CD14-positive monocyte (primary cell): Measurements from ENCODE around the gene MYL1. TPM values are rescaled to one million over a fixed set of nuclear protein-coding genes. Genes with fewer than 3 reads are reported as not detected.

ENCODE experiments used
- DNase-seq, 3 donors: peaks; one replicate each; pipeline ENCODE4 v3.0.0-alpha.2; 2011 to 2022
- H2AFZ ChIP-seq: 2 replicates; pipeline ENCODE4 v1.6.0; 2012; ENCODE audit warnings: mild to moderate bottlenecking, low read depth, low read length, inconsistent platforms; ENCODE audit not compliant: insufficient read depth, poor library complexity, severe bottlenecking
- H3K27ac ChIP-seq, 2 donors: 1 replicate in 1 of 2; 2 replicates in 1 of 2; pipeline ENCODE4 v1.5.1; 2012 to 2013; ENCODE audit warnings: low read length in 2 of 2, control low read depth in 1 of 2, inconsistent platforms in 1 of 2, low read depth in 1 of 2, mild to moderate bottlenecking in 1 of 2
- H3K27me3 ChIP-seq, 2 donors: one replicate each; pipeline versions ENCODE4 v1.6.0 to v1.6.1; 2011 to 2013; ENCODE audit warnings: low read length in 2 of 2; ENCODE audit not compliant: control insufficient read depth in 2 of 2, insufficient read depth in 2 of 2
- H3K36me3 ChIP-seq, 2 donors: replicated peaks in 1 of 2; 1 replicate in 1 of 2; 2 replicates in 1 of 2; pipeline versions ENCODE4 v1.5.1 to v1.6.1; 2012 to 2013; ENCODE audit warnings: low read length in 2 of 2, control low read depth in 1 of 2, inconsistent platforms in 1 of 2, mild to moderate bottlenecking in 1 of 2; ENCODE audit not compliant: insufficient read depth in 2 of 2, control insufficient read depth in 1 of 2
- H3K4me1 ChIP-seq, 2 donors: 1 replicate in 1 of 2; 2 replicates in 1 of 2; pipeline versions ENCODE4 v1.5.1 to v1.6.1; 2012 to 2013; ENCODE audit warnings: low read length in 2 of 2, control low read depth in 1 of 2, inconsistent platforms in 1 of 2, mild to moderate bottlenecking in 1 of 2, moderate library complexity in 1 of 2; ENCODE audit not compliant: insufficient read depth in 2 of 2, control insufficient read depth in 1 of 2
- H3K4me2 ChIP-seq: replicated peaks from 2 replicates; pipeline ENCODE3; 2012; ENCODE audit warnings: low read length, moderate library complexity, mild to moderate bottlenecking; ENCODE audit not compliant: poor library complexity, severe bottlenecking; ENCODE audit errors: extremely low read depth
- H3K4me3 ChIP-seq, 3 experiments: fragments of 200-600 bp in 1 of 3; sonication (generic) in 1 of 3; replicated peaks in 1 of 3; 1 replicate in 2 of 3; 2 replicates in 1 of 3; pipeline ENCODE4 v1.5.1; 2011 to 2013; ENCODE audit warnings: low read length in 3 of 3, mild to moderate bottlenecking in 3 of 3, control low read depth in 2 of 3, low read depth in 2 of 3, inconsistent platforms in 1 of 3, moderate library complexity in 1 of 3
- H3K79me2 ChIP-seq: 2 replicates; pipeline ENCODE4 v1.6.0; 2012; ENCODE audit warnings: mild to moderate bottlenecking, control low read depth, inconsistent platforms, low read length, moderate library complexity; ENCODE audit not compliant: insufficient read depth
- H3K9ac ChIP-seq: 2 replicates; pipeline ENCODE4 v1.6.0; 2017; ENCODE audit warnings: low read length, mild to moderate bottlenecking; ENCODE audit not compliant: insufficient read depth, poor library complexity, severe bottlenecking
- H3K9me3 ChIP-seq, 2 donors: replicated peaks in 1 of 2; 1 replicate in 1 of 2; 2 replicates in 1 of 2; pipeline versions ENCODE4 v1.5.1 to v1.6.1; 2012 to 2013; ENCODE audit warnings: low read length in 2 of 2, control low read depth in 1 of 2; ENCODE audit not compliant: control insufficient read depth in 1 of 2, insufficient read depth in 1 of 2
- H4K20me1 ChIP-seq: 2 replicates; pipeline ENCODE4 v1.6.0; 2012; ENCODE audit warnings: mild to moderate bottlenecking, low read length, control low read depth, moderate library complexity; ENCODE audit not compliant: insufficient read depth
- H3K27ac Mint-ChIP-seq, 7 donors: one replicate each; pipeline ENCODE4 v1.8.0; 2020; ENCODE audit warnings: mild to moderate bottlenecking in 7 of 7, mixed read lengths in 7 of 7, moderate library complexity in 6 of 7, inconsistent platforms in 2 of 7
- H3K27me3 Mint-ChIP-seq, 3 donors: one replicate each; pipeline ENCODE4 v1.8.0; 2021 to 2022; ENCODE audit warnings: low read depth in 3 of 3, mild to moderate bottlenecking in 3 of 3, mixed read lengths in 3 of 3, moderate library complexity in 3 of 3, inconsistent platforms in 1 of 3
- H3K36me3 Mint-ChIP-seq, 2 donors: one replicate each; pipeline ENCODE4 v1.8.0; 2020; ENCODE audit warnings: mixed read lengths in 2 of 2, inconsistent platforms in 1 of 2, mild to moderate bottlenecking in 1 of 2
- H3K4me1 Mint-ChIP-seq: one replicate; pipeline ENCODE4 v1.8.0; 2020; ENCODE audit warnings: mild to moderate bottlenecking, mixed read lengths
- H3K4me3 Mint-ChIP-seq, 2 donors: one replicate each; pipeline ENCODE4 v1.8.0; 2020; ENCODE audit warnings: mild to moderate bottlenecking in 2 of 2, mixed read lengths in 2 of 2, moderate library complexity in 1 of 2
- H3K9me3 Mint-ChIP-seq, 7 donors: one replicate each; pipeline ENCODE4 v1.8.0; 2020 to 2022; ENCODE audit warnings: mixed read lengths in 7 of 7, mild to moderate bottlenecking in 6 of 7, moderate library complexity in 6 of 7, inconsistent platforms in 2 of 7
- WGBS: methylation state at CpG from one replicate; pipeline ENCODE4 v1.1.5; 2013; ENCODE audit warnings: missing lambda C conversion rate; ENCODE audit not compliant: insufficient coverage; 5-methylcytosine and 5-hydroxymethylcytosine counted together
- intact Hi-C, 2 donors: fragments of 100-400 bp; cut with micrococcal nuclease; formaldehyde crosslinking; loops; one replicate each; pipeline versions ENCODE4 v1.15.0 to v1.15.1; 2023
- polyA plus RNA-seq, 3 donors: library from polyadenylated mRNA; depleted of rRNA in 1 of 3; unstranded in 2 of 3; stranded (reverse) in 1 of 3; fragments of 300-500 nt in 2 of 3; fragments of >200 nt in 1 of 3; fragmentation: Illumina TruSeq in 2 of 3; gene quantifications; 1 replicate in 2 of 3; 2 replicates in 1 of 3; pipeline ENCODE4 v1.2.3, GENCODE V29; 2012 to 2021
- TF ChIP-seq, protein P1 (sequence below): fragments of 200-600 bp; IDR thresholded peaks from one replicate; pipeline ENCODE4 v1.8.0; 2022; ENCODE audit warnings: antibody characterized with exemption, mild to moderate bottlenecking

The MYL1 gene
- polyA plus RNA-seq, 3 donors = not detected

DNA sequence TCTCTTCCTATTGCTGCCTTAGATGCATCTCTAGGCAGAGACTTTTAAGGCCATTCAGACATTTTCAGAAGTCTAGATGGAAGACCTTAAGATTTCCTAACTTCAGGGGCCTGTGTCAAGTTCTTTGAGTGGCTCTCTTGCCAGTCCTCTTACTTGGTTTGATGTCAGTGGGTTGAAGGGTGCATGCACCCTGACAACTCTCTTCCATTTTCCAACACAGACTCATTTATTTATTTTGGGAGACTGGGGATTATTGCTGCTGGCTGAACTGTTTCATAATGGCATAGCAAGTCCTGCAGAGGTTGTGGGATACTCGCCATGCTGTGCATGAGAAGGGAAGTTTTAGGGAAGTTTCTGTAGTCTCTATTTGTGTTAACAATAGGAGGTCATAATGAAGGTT lies 50.7 kb downstream of the MYL1 start:
- Mint-ChIP-seq H3K4me3 (no peak overlapping the region), H3K36me3 (no peaks in the 10 kb centered on the region), H3K27me3 (peaks cover 1 to 6% (median 2%) of the 10 kb centered on the region in 3 donors), H3K9me3 (peaks cover 0 to 2% (median 0%) of the 10 kb centered on the region in 7 donors), H3K27ac (no peak overlapping the region), H3K4me1 (no peaks in the 10 kb centered on the region)
- Histone ChIP-seq H3K9me3 (no peaks in the 10 kb centered on the region), H2AFZ (no peak overlapping the region), H3K36me3 (no peaks in the 10 kb centered on the region), H3K79me2 (no peaks in the 10 kb centered on the region), H4K20me1 (no peaks in the 10 kb centered on the region), H3K27ac (no peak overlapping the region), H3K4me1 (no peaks in the 10 kb centered on the region), H3K27me3 (no peaks in the 10 kb centered on the region), H3K9ac (no peak overlapping the region), H3K4me2 (no peak overlapping the region), H3K4me3 (no peak overlapping the region)
- TF ChIP-seq, protein P1, sequence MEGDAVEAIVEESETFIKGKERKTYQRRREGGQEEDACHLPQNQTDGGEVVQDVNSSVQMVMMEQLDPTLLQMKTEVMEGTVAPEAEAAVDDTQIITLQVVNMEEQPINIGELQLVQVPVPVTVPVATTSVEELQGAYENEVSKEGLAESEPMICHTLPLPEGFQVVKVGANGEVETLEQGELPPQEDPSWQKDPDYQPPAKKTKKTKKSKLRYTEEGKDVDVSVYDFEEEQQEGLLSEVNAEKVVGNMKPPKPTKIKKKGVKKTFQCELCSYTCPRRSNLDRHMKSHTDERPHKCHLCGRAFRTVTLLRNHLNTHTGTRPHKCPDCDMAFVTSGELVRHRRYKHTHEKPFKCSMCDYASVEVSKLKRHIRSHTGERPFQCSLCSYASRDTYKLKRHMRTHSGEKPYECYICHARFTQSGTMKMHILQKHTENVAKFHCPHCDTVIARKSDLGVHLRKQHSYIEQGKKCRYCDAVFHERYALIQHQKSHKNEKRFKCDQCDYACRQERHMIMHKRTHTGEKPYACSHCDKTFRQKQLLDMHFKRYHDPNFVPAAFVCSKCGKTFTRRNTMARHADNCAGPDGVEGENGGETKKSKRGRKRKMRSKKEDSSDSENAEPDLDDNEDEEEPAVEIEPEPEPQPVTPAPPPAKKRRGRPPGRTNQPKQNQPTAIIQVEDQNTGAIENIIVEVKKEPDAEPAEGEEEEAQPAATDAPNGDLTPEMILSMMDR = no peak
- DNase-seq = no peak
- WGBS = 100% methylated on average over 1 of the region's 1 CpG
- intact Hi-C loops = no loop called here

GRCh38 chr2:210263841-210264240 lies 51.1 kb downstream of the MYL1 start:
- no peak for DNase-seq
- H3K4me1 Mint-ChIP-seq = no peaks in the 10 kb centered on the region
- Histone ChIP-seq H3K36me3 (no peaks in the 10 kb centered on the region), H3K27ac (no peak overlapping the region), H3K4me1 (no peaks in the 10 kb centered on the region), H2AFZ (no peak overlapping the region), H3K79me2 (no peaks in the 10 kb centered on the region), H3K4me3 (no peak overlapping the region), H3K9ac (no peak overlapping the region), H3K4me2 (no peak overlapping the region), H3K9me3 (no peaks in the 10 kb centered on the region), H3K27me3 (no peaks in the 10 kb centered on the region), H4K20me1 (no peaks in the 10 kb centered on the region)
- H3K4me3 Mint-ChIP-seq = no peak overlapping the region
- H3K27ac Mint-ChIP-seq = no peak overlapping the region
- TF ChIP-seq, protein P1 = no peak
- peaks cover 0 to 2% (median 0%) of the 10 kb centered on the region in 7 donors for H3K9me3 Mint-ChIP-seq
- intact Hi-C loops = no loop called here
- H3K27me3 Mint-ChIP-seq = peaks cover 1 to 6% (median 2%) of the 10 kb centered on the region in 3 donors
- no peaks in the 10 kb centered on the region for H3K36me3 Mint-ChIP-seq
- WGBS = 84% methylated on average over 2 of the region's 2 CpGs
